GM23338 (cell line): ENCODE data around the gene CDH23.

Source experiments
- CREB1 ChIP-seq: fragments of 250-450 bp; sonication (Bioruptor Pico); IDR thresholded peaks from 2 replicates; pipeline ENCODE4 v1.5.0; 2020; ENCODE audit warnings: low read depth, mild to moderate bottlenecking, moderate library complexity
- ETS1 ChIP-seq: IDR thresholded peaks from 2 replicates; pipeline ENCODE4 v1.6.1; 2016; ENCODE audit warnings: antibody characterized with exemption
- EZH2 ChIP-seq: fragments of 200-600 bp; sonication (generic); IDR thresholded peaks from one replicate; pipeline ENCODE4 v1.8.0; 2017; ENCODE audit warnings: antibody characterized with exemption, mild to moderate bottlenecking, low read depth; ENCODE audit not compliant: unreplicated experiment
- EZH2phosphoT487 ChIP-seq: fragments of 200-600 bp; sonication (generic); IDR thresholded peaks from one replicate; pipeline ENCODE4 v1.8.1; 2018; ENCODE audit warnings: antibody characterized with exemption; ENCODE audit not compliant: unreplicated experiment
- JUNB ChIP-seq: IDR thresholded peaks from one replicate; pipeline ENCODE4 v1.6.1; 2016; ENCODE audit warnings: antibody characterized with exemption; ENCODE audit not compliant: unreplicated experiment
- NANOG ChIP-seq: IDR thresholded peaks from 2 replicates; pipeline ENCODE4 v1.6.1; 2016; ENCODE audit warnings: antibody characterized with exemption, borderline replicate concordance
- POLR2AphosphoS5 ChIP-seq: IDR thresholded peaks from 2 replicates; pipeline ENCODE4 v1.6.1; 2016; ENCODE audit warnings: antibody characterized with exemption, low read depth
- STAT1 ChIP-seq: IDR thresholded peaks from one replicate; pipeline ENCODE4 v1.6.1; 2016; ENCODE audit warnings: antibody characterized with exemption; ENCODE audit not compliant: unreplicated experiment
- ZNF114 ChIP-seq: fragments of 250-450 bp; sonication (Bioruptor Pico); IDR thresholded peaks from 2 replicates; pipeline ENCODE4 v1.5.0; 2020; ENCODE audit warnings: mild to moderate bottlenecking, moderate library complexity
- ZNF331 ChIP-seq: fragments of 250-450 bp; sonication (Bioruptor Pico); IDR thresholded peaks from 2 replicates; pipeline ENCODE4 v1.5.0; 2020; ENCODE audit warnings: low read depth, mild to moderate bottlenecking, moderate library complexity
- TF ChIP-seq, protein P1 (sequence below), 2 experiments: fragments of 200-600 bp in 1 of 2; sonication (generic) in 1 of 2; conservative IDR thresholded peaks; 2 replicates each; pipeline versions ENCODE4 v1.5.1 to v1.6.1; 2016 to 2017; ENCODE audit warnings: antibody characterized with exemption in 2 of 2, low read depth in 2 of 2, mild to moderate bottlenecking in 2 of 2, moderate library complexity in 1 of 2
- TF ChIP-seq, protein P2 (sequence below): IDR thresholded peaks from one replicate; pipeline ENCODE4 v1.6.1; 2018; ENCODE audit warnings: antibody characterized with exemption; ENCODE audit not compliant: unreplicated experiment

GRCh38 chr10:71846816-71847215 is 450.1 kb downstream of the CDH23 start:
- TF ChIP-seq, protein P1, sequence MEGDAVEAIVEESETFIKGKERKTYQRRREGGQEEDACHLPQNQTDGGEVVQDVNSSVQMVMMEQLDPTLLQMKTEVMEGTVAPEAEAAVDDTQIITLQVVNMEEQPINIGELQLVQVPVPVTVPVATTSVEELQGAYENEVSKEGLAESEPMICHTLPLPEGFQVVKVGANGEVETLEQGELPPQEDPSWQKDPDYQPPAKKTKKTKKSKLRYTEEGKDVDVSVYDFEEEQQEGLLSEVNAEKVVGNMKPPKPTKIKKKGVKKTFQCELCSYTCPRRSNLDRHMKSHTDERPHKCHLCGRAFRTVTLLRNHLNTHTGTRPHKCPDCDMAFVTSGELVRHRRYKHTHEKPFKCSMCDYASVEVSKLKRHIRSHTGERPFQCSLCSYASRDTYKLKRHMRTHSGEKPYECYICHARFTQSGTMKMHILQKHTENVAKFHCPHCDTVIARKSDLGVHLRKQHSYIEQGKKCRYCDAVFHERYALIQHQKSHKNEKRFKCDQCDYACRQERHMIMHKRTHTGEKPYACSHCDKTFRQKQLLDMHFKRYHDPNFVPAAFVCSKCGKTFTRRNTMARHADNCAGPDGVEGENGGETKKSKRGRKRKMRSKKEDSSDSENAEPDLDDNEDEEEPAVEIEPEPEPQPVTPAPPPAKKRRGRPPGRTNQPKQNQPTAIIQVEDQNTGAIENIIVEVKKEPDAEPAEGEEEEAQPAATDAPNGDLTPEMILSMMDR (conservative IDR thresholded peaks at IDR 0.05; ENCODE audit: low read depth in 2 of 2), result no peak
- TF ChIP-seq EZH2 (no peak), POLR2AphosphoS5 (no peak), JUNB (no peak), CREB1 (CRISPR knock-in tag) (no peak), EZH2phosphoT487 (no peak), ETS1 (no peak), STAT1 (no peak), ZNF331 (CRISPR knock-in tag) (no peak), ZNF114 (CRISPR knock-in tag) (no peak), NANOG (no peak)
- TF ChIP-seq, protein P2, sequence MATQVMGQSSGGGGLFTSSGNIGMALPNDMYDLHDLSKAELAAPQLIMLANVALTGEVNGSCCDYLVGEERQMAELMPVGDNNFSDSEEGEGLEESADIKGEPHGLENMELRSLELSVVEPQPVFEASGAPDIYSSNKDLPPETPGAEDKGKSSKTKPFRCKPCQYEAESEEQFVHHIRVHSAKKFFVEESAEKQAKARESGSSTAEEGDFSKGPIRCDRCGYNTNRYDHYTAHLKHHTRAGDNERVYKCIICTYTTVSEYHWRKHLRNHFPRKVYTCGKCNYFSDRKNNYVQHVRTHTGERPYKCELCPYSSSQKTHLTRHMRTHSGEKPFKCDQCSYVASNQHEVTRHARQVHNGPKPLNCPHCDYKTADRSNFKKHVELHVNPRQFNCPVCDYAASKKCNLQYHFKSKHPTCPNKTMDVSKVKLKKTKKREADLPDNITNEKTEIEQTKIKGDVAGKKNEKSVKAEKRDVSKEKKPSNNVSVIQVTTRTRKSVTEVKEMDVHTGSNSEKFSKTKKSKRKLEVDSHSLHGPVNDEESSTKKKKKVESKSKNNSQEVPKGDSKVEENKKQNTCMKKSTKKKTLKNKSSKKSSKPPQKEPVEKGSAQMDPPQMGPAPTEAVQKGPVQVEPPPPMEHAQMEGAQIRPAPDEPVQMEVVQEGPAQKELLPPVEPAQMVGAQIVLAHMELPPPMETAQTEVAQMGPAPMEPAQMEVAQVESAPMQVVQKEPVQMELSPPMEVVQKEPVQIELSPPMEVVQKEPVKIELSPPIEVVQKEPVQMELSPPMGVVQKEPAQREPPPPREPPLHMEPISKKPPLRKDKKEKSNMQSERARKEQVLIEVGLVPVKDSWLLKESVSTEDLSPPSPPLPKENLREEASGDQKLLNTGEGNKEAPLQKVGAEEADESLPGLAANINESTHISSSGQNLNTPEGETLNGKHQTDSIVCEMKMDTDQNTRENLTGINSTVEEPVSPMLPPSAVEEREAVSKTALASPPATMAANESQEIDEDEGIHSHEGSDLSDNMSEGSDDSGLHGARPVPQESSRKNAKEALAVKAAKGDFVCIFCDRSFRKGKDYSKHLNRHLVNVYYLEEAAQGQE, result no peak
